NCI-H187 (cell line): ENCODE results near the gene FBLN5.
"Not testable (repeated sequence)": the region's sequence is repeated elsewhere in the genome, so short reads cannot be mapped to it uniquely, and the experiment has no call there.

Experiments used
- DNase-seq, 2 experiments: peaks; one replicate each; lab custom pipeline; 2025; lab: John Stamatoyannopoulos, UW

The FBLN5 gene

DNA sequence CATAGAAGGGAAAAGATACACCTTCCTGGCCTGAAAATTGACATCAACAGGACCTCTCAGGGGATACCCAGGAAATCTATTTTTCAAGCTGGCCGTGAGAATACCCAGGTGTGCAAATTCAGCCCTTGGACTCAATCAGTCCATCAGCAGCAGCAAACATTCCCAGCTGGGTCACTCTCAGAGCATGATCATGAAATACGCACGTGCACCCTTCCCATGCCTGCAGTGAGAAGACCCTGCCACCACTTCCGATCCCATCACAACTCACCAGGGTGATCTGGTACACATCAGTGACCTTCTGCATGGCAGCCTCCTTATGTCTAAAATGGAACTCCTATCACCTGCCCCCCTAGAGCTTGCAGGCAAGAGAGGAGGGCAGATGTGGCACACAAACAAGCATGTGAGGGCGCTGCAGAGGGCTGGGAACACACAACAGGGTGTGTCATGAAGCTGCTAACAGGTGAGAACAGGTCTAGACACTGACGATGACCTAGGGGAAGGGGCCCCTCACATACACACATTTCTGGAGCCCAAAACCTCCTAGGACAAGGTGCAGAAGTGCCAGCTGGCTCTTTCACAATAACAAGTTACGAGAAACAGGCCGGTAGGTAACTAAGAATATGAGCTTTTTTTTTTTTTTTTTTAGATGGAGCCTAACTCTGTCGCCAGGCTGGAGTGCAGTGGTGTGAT lies 42.4 kb downstream of the FBLN5 start:
- no peak for DNase-seq

DNA sequence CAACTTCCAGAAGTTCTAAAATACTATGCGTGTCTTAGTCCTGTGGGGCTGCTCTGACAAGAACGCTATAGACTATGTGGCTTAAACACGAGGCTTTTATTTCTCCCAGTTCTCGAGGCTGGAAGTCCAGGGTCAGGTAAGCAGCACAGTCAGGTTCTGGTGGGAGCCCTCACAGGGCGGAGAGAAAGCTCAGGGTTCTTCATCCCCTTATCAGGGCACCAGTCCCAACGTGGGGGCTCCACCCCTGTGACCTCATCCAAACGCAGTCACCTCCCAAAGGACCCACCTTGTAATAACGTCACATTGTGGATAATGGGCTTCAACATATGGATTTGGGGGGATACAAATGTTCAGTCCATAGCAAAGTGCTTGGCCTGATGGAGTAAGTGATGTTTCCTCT lies 43.0 kb downstream of the FBLN5 start:
- DNase-seq, result no peak

DNA sequence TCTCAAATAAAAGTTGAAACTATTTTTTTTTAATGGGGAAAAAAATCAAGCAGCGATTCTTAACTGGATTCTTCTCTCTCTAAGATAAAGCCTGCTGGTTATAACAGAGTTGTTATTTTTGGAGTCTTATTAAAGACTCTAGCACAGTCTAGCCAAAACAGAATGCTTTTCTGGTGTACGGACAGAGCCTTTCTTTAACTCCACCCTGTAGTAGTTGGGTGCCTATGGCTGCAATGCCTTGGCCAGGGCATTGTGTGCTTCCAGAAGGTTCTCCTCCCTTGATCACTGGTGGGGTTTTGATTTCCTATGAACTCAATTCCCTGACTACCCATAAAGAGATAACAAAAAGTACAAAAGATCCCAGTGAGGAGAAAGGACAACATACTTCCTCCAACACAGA lies 44.4 kb downstream of the FBLN5 start:
- no peak for DNase-seq

DNA sequence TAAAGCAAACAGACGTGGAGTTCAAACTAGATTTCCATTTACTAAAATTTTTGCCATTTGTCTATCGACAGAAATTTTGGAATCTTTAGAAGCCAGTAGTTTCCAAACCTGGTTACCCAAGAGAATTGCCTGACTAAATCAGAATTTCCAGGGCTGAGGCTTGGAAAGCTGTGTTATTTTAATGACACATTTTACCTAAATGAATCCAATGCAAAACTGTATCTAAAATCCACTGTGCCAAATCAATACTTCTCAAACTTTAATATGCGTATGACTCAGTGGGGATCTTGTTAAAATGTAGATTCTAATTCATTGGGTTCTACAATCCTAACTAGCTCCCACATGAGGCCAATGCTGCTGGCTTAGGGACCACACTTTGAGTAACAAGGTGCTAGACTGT lies 45.2 kb downstream of the FBLN5 start:
- DNase-seq, result no peak

DNA sequence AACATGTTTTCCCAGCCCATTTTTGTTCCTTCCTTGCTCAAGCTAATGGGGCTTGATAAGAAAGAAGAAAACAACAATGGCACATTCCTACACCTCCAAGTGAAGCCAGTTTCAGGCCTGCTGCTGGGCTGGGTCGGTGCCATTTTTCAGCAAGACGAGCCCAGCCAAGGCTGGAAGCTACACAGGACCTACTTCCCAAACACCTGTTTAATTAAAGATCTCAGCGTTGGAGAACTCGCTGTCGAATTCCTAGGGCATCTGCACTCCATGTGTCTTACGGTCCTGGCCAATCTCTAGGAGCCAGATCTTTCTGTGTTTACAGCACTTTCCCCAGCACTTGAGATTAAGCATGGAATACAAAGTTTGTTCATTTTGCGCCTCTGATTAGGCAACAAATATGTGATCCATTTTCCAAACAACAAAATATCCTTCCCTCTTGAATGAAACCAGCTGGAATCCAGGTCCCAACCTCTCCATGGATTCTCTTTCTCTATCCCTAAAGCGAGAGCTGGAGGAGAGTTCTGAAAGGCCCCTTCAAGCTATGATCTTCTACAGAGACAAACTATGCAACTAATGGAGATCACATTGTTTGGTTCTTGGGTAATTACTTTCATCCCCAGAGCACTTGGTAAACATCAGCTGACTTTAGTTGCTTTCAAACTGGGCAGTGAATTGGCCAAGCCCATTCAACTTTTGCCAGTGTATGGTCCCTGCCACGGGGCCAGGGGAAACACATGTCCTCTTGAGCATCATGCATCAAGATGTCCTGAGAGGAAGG lies 45.9 kb downstream of the FBLN5 start:
- no peak for DNase-seq

DNA sequence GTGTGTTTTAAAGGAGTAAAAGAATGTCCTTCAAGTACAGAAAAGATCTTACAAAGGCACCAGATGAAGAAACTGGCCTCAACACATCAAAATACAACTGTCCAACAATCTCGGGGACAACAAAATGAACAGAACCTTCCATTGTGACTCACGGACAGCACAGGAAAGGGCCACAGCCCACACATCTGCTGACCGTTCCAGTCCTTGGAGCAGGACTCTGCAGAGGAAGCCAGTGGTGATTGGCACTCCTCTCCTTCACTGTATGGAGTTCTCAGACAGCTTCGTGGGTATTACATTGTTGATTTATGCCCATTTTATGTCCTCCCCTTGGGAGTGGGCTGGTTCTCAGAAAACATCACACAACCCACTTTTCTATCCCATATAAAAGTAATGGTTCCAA lies 47.7 kb downstream of the FBLN5 start:
- DNase-seq, result no peak

DNA sequence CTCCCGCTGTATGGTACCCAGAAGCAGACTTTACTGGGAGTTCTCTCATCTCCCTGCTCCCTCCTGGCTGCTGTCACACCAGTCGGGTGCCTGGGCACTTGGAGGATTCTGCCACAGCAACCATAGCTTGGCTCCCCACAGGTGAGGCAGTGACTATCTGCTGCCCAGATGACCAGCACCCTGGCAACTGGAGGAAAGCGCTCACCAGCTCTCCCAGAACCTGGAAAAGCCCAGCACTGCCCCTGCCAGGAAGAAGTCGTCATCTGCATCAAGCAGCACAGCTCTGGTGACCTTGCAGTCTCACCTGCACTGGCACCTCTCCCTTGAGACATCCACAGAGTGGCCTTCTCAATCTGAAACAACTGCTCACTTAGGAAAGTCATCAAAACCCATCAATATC lies 48.3 kb downstream of the FBLN5 start:
- no peak for DNase-seq

DNA sequence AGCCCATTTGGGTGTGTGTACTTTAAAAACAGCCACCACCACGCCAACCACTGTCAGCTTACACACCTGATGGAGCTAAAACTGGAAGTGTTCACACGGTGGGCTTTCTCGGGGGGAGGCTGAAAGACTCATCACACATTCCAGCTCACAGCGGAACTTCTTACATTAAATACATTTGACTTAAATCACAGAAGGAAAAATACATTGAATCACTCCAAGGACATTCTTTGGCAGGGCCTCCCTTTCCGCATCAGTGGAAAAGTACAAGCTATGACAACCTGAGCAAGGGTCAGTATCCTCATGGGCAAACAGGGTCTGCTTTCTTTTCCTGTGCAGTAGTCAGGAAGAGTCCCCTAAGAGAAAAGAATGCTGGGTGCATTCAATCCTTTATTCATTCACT lies 49.1 kb downstream of the FBLN5 start:
- DNase-seq, result no peak

DNA sequence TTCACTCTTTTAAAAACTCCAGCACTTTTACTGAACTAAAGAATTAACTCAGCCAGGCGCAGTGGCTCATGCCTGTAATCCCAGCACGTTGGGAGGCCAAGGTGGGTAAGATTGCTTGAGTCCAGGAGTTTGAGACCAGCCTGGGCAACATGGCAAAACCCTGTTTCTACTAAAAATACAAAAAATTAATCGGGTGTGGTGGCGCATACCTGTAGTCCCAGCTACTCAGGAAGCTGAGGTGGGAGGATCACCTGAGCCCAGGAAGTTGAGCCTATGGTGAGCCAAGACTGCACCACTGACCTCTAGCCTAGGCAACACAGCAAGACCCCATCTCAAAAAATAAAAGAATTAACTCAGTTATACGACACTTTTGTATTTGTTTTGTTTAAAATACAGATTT lies 49.8 kb downstream of the FBLN5 start:
- not testable (repeated sequence) for DNase-seq

DNA sequence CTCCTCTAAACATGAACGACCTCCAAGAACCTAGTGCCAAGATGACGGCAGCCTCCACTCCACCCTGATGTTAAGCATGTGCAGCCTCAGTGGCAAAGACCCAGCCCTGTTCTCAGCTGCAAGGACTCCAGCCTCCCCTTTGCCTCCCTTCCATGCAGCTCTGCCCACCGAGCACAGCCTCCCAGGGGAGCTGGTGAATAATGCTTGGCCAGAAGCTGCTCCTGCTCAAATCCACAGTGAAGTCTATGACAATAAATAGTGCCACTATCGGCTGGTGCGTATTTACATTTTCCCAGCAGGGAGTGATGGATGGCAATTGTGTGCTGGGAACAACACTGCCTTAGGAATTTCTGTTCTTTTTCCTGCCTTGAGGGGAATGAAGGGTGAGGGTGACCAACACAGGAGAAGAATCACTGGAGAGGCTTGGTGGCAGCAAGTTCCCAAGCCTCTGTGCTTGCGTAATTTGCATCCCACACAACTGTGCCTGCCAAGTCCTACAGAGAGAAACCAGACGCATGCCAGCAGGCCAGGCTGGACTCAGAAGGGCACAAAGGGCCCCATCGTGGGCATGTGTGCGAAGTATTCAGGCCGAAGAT lies 50.3 kb downstream of the FBLN5 start:
- DNase-seq, result no peak

DNA sequence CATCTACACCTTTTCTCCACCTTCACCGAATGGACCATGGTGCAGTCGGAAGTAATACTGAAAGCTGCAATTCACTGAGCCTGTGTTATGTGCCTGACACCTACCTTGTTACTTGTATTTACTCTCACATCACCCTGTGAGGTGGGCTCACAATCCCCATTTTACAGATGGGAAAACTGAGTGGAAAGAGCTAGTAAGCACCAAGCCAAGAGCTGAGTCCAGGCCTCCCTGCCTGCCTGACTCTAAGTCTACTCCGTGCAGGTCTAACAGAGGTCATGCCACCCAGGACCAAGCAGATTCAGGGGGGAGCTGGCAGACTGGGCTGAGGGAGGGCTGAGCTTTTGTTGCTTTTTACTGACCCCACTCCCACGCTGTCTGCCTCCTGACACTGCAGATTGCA lies 51.1 kb downstream of the FBLN5 start:
- no peak for DNase-seq

DNA sequence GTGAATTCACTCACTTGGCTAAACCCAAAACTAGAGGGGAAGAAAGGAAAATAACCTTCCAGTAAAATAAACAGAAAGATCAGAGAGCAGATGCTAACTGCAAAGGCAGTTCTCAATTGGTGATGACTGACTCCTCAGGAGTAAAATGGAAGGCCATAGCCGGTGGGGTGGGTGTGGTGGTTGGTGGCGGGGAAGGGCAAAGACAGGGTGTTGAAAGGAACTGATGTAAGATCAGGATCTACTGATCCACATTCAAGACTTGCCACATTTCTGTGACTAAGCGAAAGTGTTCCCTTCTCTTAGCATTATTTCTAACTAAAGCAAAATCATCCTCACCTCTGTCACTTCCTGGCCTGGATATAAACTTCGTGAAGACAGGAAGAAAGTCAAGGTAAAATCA lies 53.8 kb downstream of the FBLN5 start:
- no peak for DNase-seq

DNA sequence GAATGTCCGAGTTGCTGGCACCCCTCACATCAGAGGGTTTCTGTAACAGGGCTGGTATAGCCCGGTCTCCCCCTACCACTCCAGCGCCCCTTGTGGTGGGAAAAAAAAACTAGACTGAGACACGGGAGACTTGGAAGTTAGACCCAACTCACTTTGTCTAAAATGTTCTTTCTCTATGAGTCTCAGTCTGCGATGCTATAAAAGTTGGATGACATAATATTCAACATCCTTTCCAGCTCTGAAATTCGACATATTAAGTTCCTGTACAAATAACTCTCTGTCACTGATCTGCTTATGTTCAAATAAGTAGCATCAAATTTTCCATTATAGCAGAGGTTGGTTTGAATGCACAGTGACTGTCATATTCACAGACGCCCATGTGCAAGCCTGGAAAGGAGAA lies 54.5 kb downstream of the FBLN5 start:
- no peak for DNase-seq

DNA sequence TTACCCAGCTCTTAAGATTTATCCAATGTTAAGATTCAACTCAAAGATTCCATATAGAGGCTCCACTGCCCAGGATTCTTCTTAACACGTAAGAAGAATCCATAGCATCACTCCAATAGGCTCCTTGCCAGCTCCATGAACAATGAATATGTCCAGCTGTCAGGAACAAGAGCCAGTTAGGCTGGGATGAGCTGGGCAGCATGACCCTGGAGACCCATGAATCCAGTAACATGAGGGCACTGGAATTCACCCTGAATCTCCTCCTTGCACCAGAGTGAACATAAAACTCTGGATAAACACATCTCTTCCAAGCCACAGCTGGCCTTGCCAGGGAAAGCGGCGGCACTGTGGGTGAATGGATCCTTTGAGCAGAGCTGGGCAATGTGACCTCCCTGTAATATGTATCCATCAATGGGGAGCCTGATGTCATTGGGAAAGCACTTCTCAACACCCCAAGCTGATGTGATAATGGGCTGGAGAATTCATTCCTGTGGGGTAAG lies 55.7 kb downstream of the FBLN5 start:
- DNase-seq, result no peak

DNA sequence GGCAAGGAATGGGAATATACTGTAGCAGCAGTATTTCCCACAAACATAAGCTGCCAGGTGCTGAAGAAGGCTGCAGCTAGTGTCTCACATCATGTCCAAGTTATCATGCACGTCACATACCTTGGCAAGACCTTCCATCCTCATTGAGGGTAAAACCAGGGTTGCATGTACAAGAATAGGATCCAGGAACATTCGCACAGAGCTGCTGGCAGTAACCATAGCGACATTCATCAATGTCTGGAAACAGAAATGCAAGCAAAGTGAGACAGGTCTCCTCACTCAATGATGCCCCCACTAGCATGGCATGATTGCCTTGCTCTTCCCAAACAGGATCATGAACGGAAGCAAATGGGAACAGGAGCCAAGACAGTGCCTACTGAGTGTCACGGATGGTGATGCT lies 56.4 kb downstream of the FBLN5 start:
- no peak for DNase-seq

DNA sequence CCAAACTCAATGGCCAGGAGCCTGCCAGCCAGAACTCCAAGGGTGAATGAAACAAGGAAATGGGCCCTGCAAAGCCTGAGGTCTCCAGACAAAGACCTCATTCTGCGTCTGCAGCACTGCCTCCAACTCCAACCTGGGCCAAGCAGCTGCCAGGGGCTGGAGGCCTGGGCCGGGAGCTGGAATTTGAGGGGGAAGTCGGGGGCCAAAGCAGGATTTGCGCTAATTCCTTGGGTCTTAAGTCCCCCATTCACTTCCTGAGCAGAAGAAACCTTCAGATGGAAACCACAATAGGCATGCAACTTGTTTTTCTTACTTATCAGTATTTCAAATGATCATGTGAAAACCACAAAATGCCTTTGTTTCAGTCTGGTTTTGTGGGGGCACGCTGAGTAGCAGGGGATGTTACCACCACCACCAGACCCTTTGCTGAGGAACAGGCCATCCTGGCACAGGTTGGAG lies 57.2 kb downstream of the FBLN5 start:
- DNase-seq, result no peak

DNA sequence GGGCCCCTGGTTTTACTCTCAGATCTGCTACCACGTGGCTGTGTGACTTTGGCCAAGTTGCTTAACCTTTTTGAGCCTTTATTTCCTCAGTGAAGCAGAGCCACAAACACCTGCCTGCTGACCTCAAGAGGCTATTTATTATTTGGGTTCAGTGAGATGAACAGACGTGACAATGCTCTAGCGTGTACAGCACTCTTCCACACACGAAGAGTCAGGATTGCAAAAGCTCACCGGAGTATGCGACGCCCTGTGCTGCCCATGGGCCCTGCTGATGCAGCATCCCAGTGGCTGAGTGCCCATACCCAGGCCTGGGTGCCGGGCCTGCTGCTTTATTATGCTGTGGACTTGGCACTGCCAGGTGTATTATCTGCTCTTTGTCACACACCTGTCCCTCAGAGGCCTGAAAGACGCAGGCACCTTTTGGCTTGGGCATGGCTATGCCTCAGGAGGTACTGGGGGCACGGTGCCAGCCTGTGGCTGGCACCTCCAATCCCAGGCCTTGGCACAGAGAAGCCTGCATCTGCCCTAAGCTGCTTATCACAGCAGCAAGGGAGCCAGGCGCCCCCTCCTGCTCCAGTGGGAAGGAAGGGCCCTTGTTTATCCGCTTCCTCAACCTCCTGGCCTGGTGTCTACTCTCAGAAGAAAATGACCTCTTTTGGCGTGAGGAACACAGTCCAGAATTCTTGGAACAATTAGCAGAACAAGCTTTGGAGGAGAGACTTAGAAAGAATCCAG lies 57.9 kb downstream of the FBLN5 start:
- DNase-seq, result no peak

DNA sequence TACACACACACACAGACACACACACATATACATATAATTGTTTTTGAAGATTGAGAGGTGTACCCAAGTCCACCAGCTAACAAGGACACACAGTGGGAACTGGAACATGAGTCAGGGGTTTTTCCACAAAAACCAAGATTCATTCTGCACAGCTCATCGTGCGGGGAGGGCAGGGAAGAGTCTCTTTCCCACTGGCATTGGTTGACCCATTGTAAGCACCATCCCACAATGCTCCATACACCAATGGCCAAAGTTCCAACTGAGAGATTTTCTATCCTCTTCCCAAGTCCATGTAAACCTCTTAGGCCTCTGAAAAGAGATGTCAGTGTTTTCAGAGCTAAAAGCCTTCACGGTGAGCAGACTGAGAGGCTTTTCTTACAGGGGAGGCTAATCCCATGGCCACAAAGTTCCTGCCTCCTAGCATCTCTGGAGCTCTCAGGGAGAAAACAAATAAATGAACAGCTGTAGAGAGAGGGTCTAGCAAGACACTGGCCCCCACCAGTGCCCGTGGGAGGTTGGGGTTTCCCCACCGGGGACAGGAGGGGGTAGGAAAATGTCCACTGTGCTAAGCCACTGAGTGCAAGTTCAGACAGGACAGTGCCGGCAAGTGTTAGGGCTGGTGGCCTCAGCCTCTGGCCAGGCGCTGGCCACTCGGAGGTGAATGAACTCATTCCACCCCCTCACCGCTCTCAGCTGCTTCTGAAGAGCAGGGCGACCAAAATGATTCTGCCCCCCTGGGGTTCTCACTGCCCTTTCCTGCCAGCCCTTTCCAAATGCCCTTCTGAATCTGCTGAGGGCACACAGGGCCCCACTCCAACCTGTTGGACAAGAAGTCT lies 58.6 kb downstream of the FBLN5 start:
- no peak for DNase-seq

DNA sequence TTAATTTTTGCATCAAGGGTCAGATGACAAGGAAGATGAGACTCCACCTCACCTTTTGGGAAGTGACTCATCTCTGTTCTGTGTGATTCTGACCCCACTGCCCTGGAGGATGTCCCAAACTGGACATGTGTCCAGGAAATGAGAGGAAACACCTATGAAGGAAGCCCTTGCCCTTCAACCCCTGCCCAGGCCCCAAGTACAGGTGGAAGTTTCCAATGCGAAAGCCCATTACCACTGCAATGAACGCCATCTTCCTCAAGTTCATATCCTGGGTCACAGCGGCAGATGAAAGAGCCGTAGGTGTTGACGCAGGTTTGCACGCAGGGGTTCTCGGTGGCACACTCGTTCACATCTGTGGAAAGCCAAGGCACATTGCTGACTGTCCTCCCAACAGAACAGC lies 60.5 kb downstream of the FBLN5 start:
- DNase-seq, result no peak

DNA sequence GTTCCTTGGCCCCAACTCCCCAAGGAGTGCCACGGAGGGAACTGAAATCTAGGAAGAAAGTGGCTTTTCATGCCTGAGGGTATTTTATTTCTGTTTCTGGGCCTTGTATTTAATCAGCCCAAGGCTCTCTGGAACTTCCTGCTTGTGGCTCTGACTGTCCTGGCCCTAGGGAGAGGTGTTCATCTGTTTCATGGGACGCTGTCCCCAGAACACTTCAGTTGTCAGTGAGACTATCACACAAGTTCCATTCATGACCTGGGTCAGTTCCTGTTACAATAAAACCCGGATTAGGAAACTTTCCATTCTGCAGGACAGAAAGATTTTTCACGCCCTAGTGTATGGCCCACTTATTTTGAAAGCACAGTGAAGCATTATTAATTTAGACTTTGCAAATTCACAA lies 61.7 kb downstream of the FBLN5 start:
- DNase-seq, result no peak

DNA sequence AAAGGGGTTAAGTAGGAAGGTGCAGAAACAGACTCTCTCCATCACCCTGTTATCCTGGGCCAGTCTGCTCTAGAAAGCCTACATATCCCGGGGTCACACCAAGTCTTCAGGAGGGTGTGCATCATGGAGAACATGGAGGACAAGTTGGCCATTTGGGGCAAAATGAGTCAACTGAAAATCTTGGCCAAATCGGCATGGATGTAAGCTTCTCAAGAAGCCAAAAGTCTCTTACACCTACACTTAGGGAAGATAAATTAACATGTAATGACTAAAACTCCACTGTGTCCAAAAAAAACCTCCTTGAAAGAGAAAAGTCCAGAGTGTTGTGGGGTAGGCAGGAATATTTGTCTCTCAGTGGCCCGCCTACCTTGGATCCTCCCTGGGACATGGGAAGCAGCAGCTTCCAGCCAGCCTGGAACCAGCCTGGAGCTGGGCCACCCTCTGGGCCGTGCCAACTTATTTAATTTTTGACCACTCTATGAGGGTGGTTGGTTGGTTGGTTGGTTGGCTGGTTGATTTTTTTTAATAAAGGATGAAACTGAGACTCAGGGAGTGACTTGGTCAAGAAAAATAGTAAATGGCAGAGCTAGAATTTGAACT lies 62.3 kb downstream of the FBLN5 start:
- no peak for DNase-seq
